Muscle of leg (tissue), 11 donors: ENCODE results near the gene LRP1-AS. TPM values are rescaled to one million over a fixed set of nuclear protein-coding genes. Genes with fewer than 3 reads are reported as not detected.

Experiments
- DNase-seq: peaks from one replicate; pipeline ENCODE4 v3.0.0; 2013
- H3K27ac ChIP-seq: one replicate; pipeline ENCODE4 v1.5.1; 2013; ENCODE audit warnings: mild to moderate bottlenecking, low read length, control low read depth
- H3K27me3 ChIP-seq: one replicate; pipeline ENCODE4 v1.6.1; 2013; ENCODE audit warnings: low read length; ENCODE audit not compliant: control insufficient read depth, insufficient read depth
- H3K36me3 ChIP-seq: one replicate; pipeline ENCODE4 v1.6.1; 2013; ENCODE audit warnings: low read length; ENCODE audit not compliant: control insufficient read depth, insufficient read depth
- H3K4me1 ChIP-seq: one replicate; pipeline ENCODE4 v1.6.1; 2013; ENCODE audit warnings: low read length; ENCODE audit not compliant: control insufficient read depth, insufficient read depth
- H3K4me3 ChIP-seq: one replicate; pipeline ENCODE4 v1.5.1; 2013; ENCODE audit warnings: low read length, control low read depth
- H3K9me3 ChIP-seq: replicated peaks from 2 replicates; pipeline ENCODE4 v1.6.1; 2013; ENCODE audit warnings: low read depth, low read length; ENCODE audit not compliant: control insufficient read depth
- WGBS: methylation state at CpG from one replicate; pipeline ENCODE4 v1.1.5; 2013; ENCODE audit warnings: missing lambda C conversion rate; ENCODE audit not compliant: insufficient coverage; 5-methylcytosine and 5-hydroxymethylcytosine counted together
- polyA plus RNA-seq, 8 donors: library from polyadenylated mRNA; unstranded; fragments of 120-200 nt; gene quantifications; one replicate each; pipeline versions ENCODE4 v1.2.1 to v1.2.3, GENCODE V29; 2013; ENCODE audit warnings: inconsistent platforms in 1 of 8, low replicate concordance in 1 of 8; ENCODE audit not compliant: insufficient read length in 8 of 8, insufficient read depth in 1 of 8
- total RNA-seq: library from RNA; stranded (reverse); fragments of 120-200 nt; gene quantifications from one replicate; pipeline ENCODE4 v1.2.4, GENCODE V29; 2013

LRP1-AS gene
- total and polyA plus RNA-seq, 9 donors, result 0.45 to 1.7 (median 0.77) TPM; not detected in 2

DNA sequence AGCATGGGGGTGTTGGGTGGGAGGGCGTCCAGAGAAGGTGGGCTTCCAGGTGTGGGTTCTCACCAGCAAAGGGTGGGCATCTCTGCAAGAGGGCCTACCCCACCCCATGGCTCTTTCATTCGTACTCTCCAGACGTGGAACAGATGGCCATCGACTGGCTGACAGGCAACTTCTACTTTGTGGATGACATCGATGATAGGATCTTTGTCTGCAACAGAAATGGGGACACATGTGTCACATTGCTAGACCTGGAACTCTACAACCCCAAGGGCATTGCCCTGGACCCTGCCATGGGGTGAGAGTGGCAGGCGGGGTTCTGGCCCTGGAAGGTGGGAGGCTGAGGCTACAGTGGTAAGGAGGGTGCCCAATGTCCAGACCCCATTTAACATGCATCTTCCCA is 6.7 kb upstream of the LRP1-AS start:
- WGBS, result 100% methylated on average over 1 of the region's 6 CpGs
- DNase-seq, result no peak
- H3K4me3 ChIP-seq, result no peak overlapping the region
- H3K27me3 ChIP-seq, result peaks cover 3% of the 10 kb centered on the region
- no peaks in the 10 kb centered on the region for H3K9me3 ChIP-seq
- H3K27ac ChIP-seq, result no peak overlapping the region
- peaks cover 51% of the 10 kb centered on the region for H3K4me1 ChIP-seq
- H3K36me3 ChIP-seq, result peaks cover 77% of the 10 kb centered on the region

DNA sequence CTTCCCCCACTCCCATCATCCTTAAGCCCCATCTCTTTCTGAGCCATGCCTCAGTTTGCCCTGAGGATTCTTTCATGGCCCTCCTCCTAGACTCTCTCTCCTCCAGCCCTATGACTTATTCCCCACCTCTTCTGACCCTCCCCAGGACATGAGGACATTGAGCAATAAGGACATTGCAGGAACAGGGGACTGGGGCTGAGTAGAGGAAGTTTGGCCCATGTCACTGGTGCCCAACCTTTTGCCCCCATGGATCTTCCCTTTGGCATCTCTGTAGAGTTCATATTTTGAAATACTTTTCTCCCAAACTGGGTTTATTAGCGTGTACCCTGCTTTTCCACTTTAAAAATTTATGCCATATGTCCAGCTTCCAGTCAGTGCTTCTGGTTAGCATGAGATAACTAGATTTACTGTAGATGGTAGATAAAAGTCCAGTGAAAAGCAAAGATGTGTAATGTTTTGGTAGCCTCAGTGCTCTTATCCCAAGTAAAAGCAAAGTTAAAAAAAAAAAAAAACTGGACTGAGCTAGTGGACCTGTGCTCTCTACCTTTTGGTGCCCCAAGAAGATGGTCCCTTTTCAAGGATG is 6.1 kb upstream of the LRP1-AS start:
- peaks cover 73% of the 10 kb centered on the region for H3K36me3 ChIP-seq
- peaks cover 51% of the 10 kb centered on the region for H3K4me1 ChIP-seq
- H3K27ac ChIP-seq, result no peak overlapping the region
- WGBS, result no CpG with 5 or more reads among the region's 1 CpG
- no peaks in the 10 kb centered on the region for H3K9me3 ChIP-seq
- no peak overlapping the region for H3K4me3 ChIP-seq
- no peak for DNase-seq
- H3K27me3 ChIP-seq, result peaks cover 3% of the 10 kb centered on the region

DNA sequence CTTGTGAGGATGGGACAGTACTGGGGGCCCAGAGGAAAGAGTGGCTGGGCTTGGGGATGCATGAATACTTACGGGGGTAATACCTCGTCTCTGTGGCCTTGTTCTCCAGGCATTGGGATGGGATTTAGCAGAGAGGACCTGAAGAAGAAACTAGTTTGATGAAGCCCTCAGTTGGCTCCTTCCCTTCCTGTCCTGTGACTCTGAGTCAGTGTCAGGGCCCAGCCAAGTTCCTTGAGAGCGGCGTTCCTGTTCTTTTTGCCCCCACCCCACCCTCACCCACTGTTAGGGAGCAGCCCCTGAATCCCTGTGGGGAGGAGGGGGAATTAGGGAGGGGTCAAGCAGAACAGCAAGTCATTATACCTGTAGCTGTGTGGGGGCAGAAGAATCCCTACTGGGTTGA is 5.2 kb upstream of the LRP1-AS start:
- H3K4me1 ChIP-seq, result peaks cover 53% of the 10 kb centered on the region
- no peaks in the 10 kb centered on the region for H3K9me3 ChIP-seq
- DNase-seq, result peak; percentile 76
- peaks cover 70% of the 10 kb centered on the region for H3K36me3 ChIP-seq
- peak overlapping the region; percentile 76 for H3K27ac ChIP-seq
- H3K4me3 ChIP-seq, result no peak overlapping the region
- WGBS, result no CpG with 5 or more reads among the region's 4 CpGs
- peaks cover 3% of the 10 kb centered on the region for H3K27me3 ChIP-seq

GRCh38 chr12:57151741-57152630 is 4.6 kb upstream of the LRP1-AS start:
- WGBS, result 27% methylated on average over 7 of the region's 17 CpGs
- Histone ChIP-seq H3K36me3 (peaks cover 67% of the 10 kb centered on the region), H3K4me3 (no peak overlapping the region), H3K4me1 (peaks cover 59% of the 10 kb centered on the region), H3K27me3 (peaks cover 3% of the 10 kb centered on the region), H3K27ac (peak overlapping the region; percentile 76), H3K9me3 (no peaks in the 10 kb centered on the region)
- peak; percentile 92 for DNase-seq

GRCh38 chr12:57150400-57151000 is 3.1 kb upstream of the LRP1-AS start:
- Histone ChIP-seq H3K36me3 (peaks cover 65% of the 10 kb centered on the region), H3K4me1 (peaks cover 74% of the 10 kb centered on the region), H3K9me3 (no peaks in the 10 kb centered on the region), H3K27ac (peak overlapping the region; percentile 51), H3K4me3 (no peak overlapping the region), H3K27me3 (no peaks in the 10 kb centered on the region)
- 77% methylated on average over 6 of the region's 6 CpGs for WGBS
- DNase-seq, result no peak

DNA sequence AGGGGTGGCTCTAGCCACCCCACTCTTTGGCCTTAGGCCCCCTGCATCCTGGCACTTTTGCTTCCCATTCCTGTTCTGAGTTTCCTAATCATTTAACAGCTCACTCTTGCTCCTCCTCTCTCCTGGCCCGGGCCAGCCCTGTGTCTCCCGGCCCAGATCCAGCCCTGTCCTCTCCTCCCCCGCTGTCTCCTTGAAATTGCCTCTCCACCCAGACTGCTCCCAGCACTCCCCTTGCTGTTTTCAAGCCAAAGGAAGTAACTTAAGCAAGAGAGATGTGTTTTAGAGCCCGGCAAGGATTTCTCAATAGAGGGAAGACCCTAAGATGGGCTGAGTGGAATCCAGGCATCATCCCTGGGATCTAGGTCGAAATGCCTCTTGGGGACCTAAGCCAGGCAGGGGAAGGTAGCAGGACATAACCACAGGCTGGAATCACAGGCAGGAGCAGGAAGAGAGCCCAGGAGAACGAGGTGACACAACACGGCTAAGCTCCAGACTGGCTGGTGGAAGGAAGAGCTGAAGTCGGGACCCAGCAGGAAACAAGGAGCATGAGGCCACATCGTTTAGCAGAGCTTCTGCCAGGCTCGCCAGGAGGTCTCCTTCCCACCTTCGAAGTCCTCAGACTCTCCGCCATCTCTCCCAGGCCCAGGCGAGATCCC is 2.0 kb upstream of the LRP1-AS start:
- Histone ChIP-seq H3K4me3 (no peak overlapping the region), H3K4me1 (peaks cover 76% of the 10 kb centered on the region), H3K27me3 (no peaks in the 10 kb centered on the region), H3K36me3 (peaks cover 65% of the 10 kb centered on the region), H3K27ac (peak overlapping the region; percentile 86), H3K9me3 (no peaks in the 10 kb centered on the region)
- 16% methylated on average over 7 of the region's 13 CpGs for WGBS
- DNase-seq, result peak; percentile 95

DNA sequence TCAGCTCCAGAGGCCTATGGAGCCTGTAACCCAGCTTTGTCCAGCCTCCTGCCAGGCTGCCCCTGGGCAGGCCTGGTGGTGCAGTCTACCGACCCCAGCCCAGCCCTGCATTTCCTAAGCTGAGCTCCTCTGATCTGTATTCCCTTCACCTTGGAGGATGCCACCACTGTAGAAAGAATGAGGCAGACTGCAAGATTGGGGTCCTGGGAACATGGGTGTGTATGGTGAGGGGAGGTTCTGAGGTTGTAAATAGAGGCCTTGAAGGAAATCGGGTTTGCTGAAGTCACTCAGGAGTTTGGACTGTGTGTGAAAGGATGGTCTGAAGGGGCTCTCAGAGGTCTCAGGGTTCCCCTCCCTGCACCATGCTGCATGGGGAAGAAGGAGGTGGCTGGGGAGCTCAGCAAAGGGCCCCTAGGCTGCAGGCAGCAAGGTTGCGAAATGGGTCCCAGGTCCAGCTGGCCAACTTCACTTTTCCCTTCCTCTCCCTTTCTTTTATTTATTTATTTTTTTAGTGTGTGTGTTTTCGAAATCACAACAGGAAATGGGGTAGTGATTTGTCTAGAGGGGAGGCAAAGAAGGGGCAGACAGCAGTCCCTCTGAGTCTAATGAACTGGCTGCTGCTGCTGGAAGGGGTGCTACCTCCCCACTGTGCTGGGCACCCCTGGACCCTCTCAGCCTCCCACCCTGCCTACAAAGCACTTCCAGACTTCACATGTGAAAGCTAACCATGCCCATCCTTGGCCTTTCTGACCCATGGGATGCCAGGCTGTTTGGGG is 1.2 kb upstream of the LRP1-AS start:
- Histone ChIP-seq H3K9me3 (no peaks in the 10 kb centered on the region), H3K36me3 (peaks cover 62% of the 10 kb centered on the region), H3K4me1 (peaks cover 76% of the 10 kb centered on the region), H3K27me3 (no peaks in the 10 kb centered on the region), H3K27ac (peak overlapping the region; percentile 86), H3K4me3 (no peak overlapping the region)
- 43% methylated on average over 1 of the region's 4 CpGs for WGBS
- peak; percentile 85 for DNase-seq

- Histone ChIP-seq H3K27ac (peak overlapping the region; percentile 38), H3K4me3 (no peak overlapping the region), H3K36me3 (peaks cover 78% of the 10 kb centered on the region), H3K27me3 (no peaks in the 10 kb centered on the region), H3K4me1 (peaks cover 77% of the 10 kb centered on the region), H3K9me3 (no peaks in the 10 kb centered on the region)
- DNase-seq, result no peak
- WGBS, result no CpG with 5 or more reads among the region's 2 CpGs
Measured at GRCh38 chr12:57146092-57146491, 1.3 kb downstream of the LRP1-AS start.

DNA sequence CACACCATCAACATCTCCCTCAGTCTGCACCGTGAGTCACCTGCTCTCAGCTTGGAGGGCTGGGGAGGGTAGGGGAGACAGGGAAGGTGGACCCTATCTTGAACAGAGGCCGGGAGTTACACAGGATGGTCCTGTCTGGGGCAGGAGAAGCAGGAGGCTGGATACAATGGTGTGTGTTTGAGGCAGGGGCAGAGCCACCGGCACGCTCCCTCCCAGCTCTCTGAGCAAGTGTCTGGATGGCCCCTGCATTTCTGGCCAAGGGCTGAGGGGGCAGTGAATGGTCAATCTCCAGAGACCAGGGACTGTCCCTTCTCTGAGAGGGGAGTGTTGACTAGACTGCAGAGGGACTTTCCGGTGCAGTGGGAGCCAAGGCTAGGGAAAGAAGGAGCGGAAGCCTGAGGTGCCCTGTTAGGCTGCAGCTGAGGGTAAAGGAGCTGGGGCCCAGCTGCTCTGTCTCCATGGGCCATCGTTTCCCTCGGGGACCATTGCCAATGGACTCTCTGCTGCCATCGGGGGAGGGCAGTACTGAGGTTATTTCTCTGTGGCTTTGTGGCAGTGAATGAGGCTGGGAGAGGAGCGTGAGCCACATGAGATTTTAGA is 1.9 kb downstream of the LRP1-AS start:
- 74% methylated on average over 7 of the region's 10 CpGs for WGBS
- H3K36me3 ChIP-seq, result peaks cover 77% of the 10 kb centered on the region
- H3K9me3 ChIP-seq, result no peaks in the 10 kb centered on the region
- peaks cover 75% of the 10 kb centered on the region for H3K4me1 ChIP-seq
- H3K4me3 ChIP-seq, result no peak overlapping the region
- no peak overlapping the region for H3K27ac ChIP-seq
- no peak for DNase-seq
- H3K27me3 ChIP-seq, result no peaks in the 10 kb centered on the region
